CD14-positive monocyte (primary cell): ENCODE measurements around the gene CNOT10. TPM values are rescaled to one million over a fixed set of nuclear protein-coding genes. Genes with fewer than 3 reads are reported as not detected.

Experiments used
- DNase-seq, 3 donors: peaks; one replicate each; pipeline ENCODE4 v3.0.0-alpha.2; 2011 to 2022
- H2AFZ ChIP-seq: 2 replicates; pipeline ENCODE4 v1.6.0; 2012; ENCODE audit warnings: mild to moderate bottlenecking, low read depth, low read length, inconsistent platforms; ENCODE audit not compliant: insufficient read depth, poor library complexity, severe bottlenecking
- H3K27ac ChIP-seq, 2 donors: 1 replicate in 1 of 2; 2 replicates in 1 of 2; pipeline ENCODE4 v1.5.1; 2012 to 2013; ENCODE audit warnings: low read length in 2 of 2, control low read depth in 1 of 2, inconsistent platforms in 1 of 2, low read depth in 1 of 2, mild to moderate bottlenecking in 1 of 2
- H3K27me3 ChIP-seq, 2 donors: one replicate each; pipeline versions ENCODE4 v1.6.0 to v1.6.1; 2011 to 2013; ENCODE audit warnings: low read length in 2 of 2; ENCODE audit not compliant: control insufficient read depth in 2 of 2, insufficient read depth in 2 of 2
- H3K36me3 ChIP-seq, 2 donors: replicated peaks in 1 of 2; 1 replicate in 1 of 2; 2 replicates in 1 of 2; pipeline versions ENCODE4 v1.5.1 to v1.6.1; 2012 to 2013; ENCODE audit warnings: low read length in 2 of 2, control low read depth in 1 of 2, inconsistent platforms in 1 of 2, mild to moderate bottlenecking in 1 of 2; ENCODE audit not compliant: insufficient read depth in 2 of 2, control insufficient read depth in 1 of 2
- H3K4me1 ChIP-seq, 2 donors: 1 replicate in 1 of 2; 2 replicates in 1 of 2; pipeline versions ENCODE4 v1.5.1 to v1.6.1; 2012 to 2013; ENCODE audit warnings: low read length in 2 of 2, control low read depth in 1 of 2, inconsistent platforms in 1 of 2, mild to moderate bottlenecking in 1 of 2, moderate library complexity in 1 of 2; ENCODE audit not compliant: insufficient read depth in 2 of 2, control insufficient read depth in 1 of 2
- H3K4me2 ChIP-seq: replicated peaks from 2 replicates; pipeline ENCODE3; 2012; ENCODE audit warnings: low read length, moderate library complexity, mild to moderate bottlenecking; ENCODE audit not compliant: poor library complexity, severe bottlenecking; ENCODE audit errors: extremely low read depth
- H3K4me3 ChIP-seq, 3 experiments: fragments of 200-600 bp in 1 of 3; sonication (generic) in 1 of 3; replicated peaks in 1 of 3; 1 replicate in 2 of 3; 2 replicates in 1 of 3; pipeline ENCODE4 v1.5.1; 2011 to 2013; ENCODE audit warnings: low read length in 3 of 3, mild to moderate bottlenecking in 3 of 3, control low read depth in 2 of 3, low read depth in 2 of 3, inconsistent platforms in 1 of 3, moderate library complexity in 1 of 3
- H3K79me2 ChIP-seq: 2 replicates; pipeline ENCODE4 v1.6.0; 2012; ENCODE audit warnings: mild to moderate bottlenecking, control low read depth, inconsistent platforms, low read length, moderate library complexity; ENCODE audit not compliant: insufficient read depth
- H3K9ac ChIP-seq: 2 replicates; pipeline ENCODE4 v1.6.0; 2017; ENCODE audit warnings: low read length, mild to moderate bottlenecking; ENCODE audit not compliant: insufficient read depth, poor library complexity, severe bottlenecking
- H3K9me3 ChIP-seq, 2 donors: replicated peaks in 1 of 2; 1 replicate in 1 of 2; 2 replicates in 1 of 2; pipeline versions ENCODE4 v1.5.1 to v1.6.1; 2012 to 2013; ENCODE audit warnings: low read length in 2 of 2, control low read depth in 1 of 2; ENCODE audit not compliant: control insufficient read depth in 1 of 2, insufficient read depth in 1 of 2
- H4K20me1 ChIP-seq: 2 replicates; pipeline ENCODE4 v1.6.0; 2012; ENCODE audit warnings: mild to moderate bottlenecking, low read length, control low read depth, moderate library complexity; ENCODE audit not compliant: insufficient read depth
- H3K27ac Mint-ChIP-seq, 7 donors: one replicate each; pipeline ENCODE4 v1.8.0; 2020; ENCODE audit warnings: mild to moderate bottlenecking in 7 of 7, mixed read lengths in 7 of 7, moderate library complexity in 6 of 7, inconsistent platforms in 2 of 7
- H3K27me3 Mint-ChIP-seq, 3 donors: one replicate each; pipeline ENCODE4 v1.8.0; 2021 to 2022; ENCODE audit warnings: low read depth in 3 of 3, mild to moderate bottlenecking in 3 of 3, mixed read lengths in 3 of 3, moderate library complexity in 3 of 3, inconsistent platforms in 1 of 3
- H3K36me3 Mint-ChIP-seq, 2 donors: one replicate each; pipeline ENCODE4 v1.8.0; 2020; ENCODE audit warnings: mixed read lengths in 2 of 2, inconsistent platforms in 1 of 2, mild to moderate bottlenecking in 1 of 2
- H3K4me1 Mint-ChIP-seq: one replicate; pipeline ENCODE4 v1.8.0; 2020; ENCODE audit warnings: mild to moderate bottlenecking, mixed read lengths
- H3K4me3 Mint-ChIP-seq, 2 donors: one replicate each; pipeline ENCODE4 v1.8.0; 2020; ENCODE audit warnings: mild to moderate bottlenecking in 2 of 2, mixed read lengths in 2 of 2, moderate library complexity in 1 of 2
- H3K9me3 Mint-ChIP-seq, 7 donors: one replicate each; pipeline ENCODE4 v1.8.0; 2020 to 2022; ENCODE audit warnings: mixed read lengths in 7 of 7, mild to moderate bottlenecking in 6 of 7, moderate library complexity in 6 of 7, inconsistent platforms in 2 of 7
- WGBS: methylation state at CpG from one replicate; pipeline ENCODE4 v1.1.5; 2013; ENCODE audit warnings: missing lambda C conversion rate; ENCODE audit not compliant: insufficient coverage; 5-methylcytosine and 5-hydroxymethylcytosine counted together
- intact Hi-C, 2 donors: fragments of 100-400 bp; cut with micrococcal nuclease; formaldehyde crosslinking; loops; one replicate each; pipeline versions ENCODE4 v1.15.0 to v1.15.1; 2023
- polyA plus RNA-seq, 3 donors: library from polyadenylated mRNA; depleted of rRNA in 1 of 3; unstranded in 2 of 3; stranded (reverse) in 1 of 3; fragments of 300-500 nt in 2 of 3; fragments of >200 nt in 1 of 3; fragmentation: Illumina TruSeq in 2 of 3; gene quantifications; 1 replicate in 2 of 3; 2 replicates in 1 of 3; pipeline ENCODE4 v1.2.3, GENCODE V29; 2012 to 2021
- TF ChIP-seq, protein P1 (sequence below): fragments of 200-600 bp; IDR thresholded peaks from one replicate; pipeline ENCODE4 v1.8.0; 2022; ENCODE audit warnings: antibody characterized with exemption, mild to moderate bottlenecking

The CNOT10 gene
- polyA plus RNA-seq, 3 donors = 17.9 to 21.5 (median 19.6) TPM

DNA sequence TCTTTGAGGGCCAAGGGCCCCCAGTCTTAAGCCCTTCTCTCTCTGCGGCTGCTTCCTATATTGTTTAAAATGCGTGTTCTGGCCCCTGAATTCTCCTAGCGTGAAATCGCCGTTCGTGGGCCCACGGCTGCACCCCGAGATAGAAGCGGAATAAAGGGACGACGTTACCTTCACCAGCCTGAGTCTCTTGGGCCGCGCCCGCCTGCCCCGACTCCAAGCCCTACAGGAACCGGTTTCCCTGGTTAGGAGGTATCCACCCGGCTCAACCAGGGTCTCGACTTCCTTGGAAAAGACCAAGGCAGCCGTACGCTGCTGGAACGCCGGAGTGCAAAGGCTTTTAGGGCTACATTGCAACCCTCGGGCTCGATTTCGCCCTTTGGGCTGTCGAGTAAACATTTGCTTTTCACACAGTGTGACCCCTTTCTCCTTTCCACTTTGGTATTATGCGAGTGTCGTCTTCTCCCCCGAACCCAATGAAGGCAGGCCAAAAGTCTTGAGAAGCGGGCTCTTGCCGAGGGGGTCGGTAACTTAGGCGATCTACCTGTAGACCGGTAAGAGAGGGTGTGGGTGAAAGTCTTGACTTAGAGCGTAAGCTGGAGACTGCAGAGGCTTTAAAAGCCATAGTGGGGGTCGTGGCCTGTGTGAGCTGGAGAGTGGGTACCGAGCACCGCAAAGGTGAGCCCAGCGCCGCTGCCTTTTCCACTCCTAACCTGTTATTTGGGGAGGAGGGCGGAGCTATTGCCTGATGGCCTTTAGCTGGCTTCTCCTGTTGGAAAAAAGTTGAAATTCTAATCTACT lies 134.8 kb downstream of the CNOT10 start:
- peaks cover 13 to 14% of the 10 kb centered on the region in 2 donors for H3K36me3 Mint-ChIP-seq
- H3K9me3 Mint-ChIP-seq = peaks cover 0 to 23% (median 11%) of the 10 kb centered on the region in 7 donors
- Histone ChIP-seq H4K20me1 (no peaks in the 10 kb centered on the region), H3K9me3 (peaks cover 0 to 7% of the 10 kb centered on the region in 2 donors), H3K9ac (no peak overlapping the region), H3K36me3 (no peaks in the 10 kb centered on the region), H3K4me1 (peaks cover 28 to 47% of the 10 kb centered on the region in 2 donors), H3K79me2 (peaks cover 10% of the 10 kb centered on the region), H2AFZ (no peak overlapping the region), H3K4me3 (no peak overlapping the region), H3K27me3 (peaks cover 4 to 22% of the 10 kb centered on the region in 2 donors), H3K4me2 (no peak overlapping the region), H3K27ac (no peak overlapping the region)
- H3K27ac Mint-ChIP-seq = no peak overlapping the region
- TF ChIP-seq, protein P1, sequence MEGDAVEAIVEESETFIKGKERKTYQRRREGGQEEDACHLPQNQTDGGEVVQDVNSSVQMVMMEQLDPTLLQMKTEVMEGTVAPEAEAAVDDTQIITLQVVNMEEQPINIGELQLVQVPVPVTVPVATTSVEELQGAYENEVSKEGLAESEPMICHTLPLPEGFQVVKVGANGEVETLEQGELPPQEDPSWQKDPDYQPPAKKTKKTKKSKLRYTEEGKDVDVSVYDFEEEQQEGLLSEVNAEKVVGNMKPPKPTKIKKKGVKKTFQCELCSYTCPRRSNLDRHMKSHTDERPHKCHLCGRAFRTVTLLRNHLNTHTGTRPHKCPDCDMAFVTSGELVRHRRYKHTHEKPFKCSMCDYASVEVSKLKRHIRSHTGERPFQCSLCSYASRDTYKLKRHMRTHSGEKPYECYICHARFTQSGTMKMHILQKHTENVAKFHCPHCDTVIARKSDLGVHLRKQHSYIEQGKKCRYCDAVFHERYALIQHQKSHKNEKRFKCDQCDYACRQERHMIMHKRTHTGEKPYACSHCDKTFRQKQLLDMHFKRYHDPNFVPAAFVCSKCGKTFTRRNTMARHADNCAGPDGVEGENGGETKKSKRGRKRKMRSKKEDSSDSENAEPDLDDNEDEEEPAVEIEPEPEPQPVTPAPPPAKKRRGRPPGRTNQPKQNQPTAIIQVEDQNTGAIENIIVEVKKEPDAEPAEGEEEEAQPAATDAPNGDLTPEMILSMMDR = no peak
- WGBS = 98% methylated on average over 33 of the region's 41 CpGs
- intact Hi-C loops = no loop called here
- H3K4me1 Mint-ChIP-seq = peaks cover 36% of the 10 kb centered on the region
- H3K4me3 Mint-ChIP-seq = peak overlapping the region; percentile 75 to 94
- DNase-seq = no peak
- peaks cover 38 to 63% (median 43%) of the 10 kb centered on the region in 3 donors for H3K27me3 Mint-ChIP-seq

DNA sequence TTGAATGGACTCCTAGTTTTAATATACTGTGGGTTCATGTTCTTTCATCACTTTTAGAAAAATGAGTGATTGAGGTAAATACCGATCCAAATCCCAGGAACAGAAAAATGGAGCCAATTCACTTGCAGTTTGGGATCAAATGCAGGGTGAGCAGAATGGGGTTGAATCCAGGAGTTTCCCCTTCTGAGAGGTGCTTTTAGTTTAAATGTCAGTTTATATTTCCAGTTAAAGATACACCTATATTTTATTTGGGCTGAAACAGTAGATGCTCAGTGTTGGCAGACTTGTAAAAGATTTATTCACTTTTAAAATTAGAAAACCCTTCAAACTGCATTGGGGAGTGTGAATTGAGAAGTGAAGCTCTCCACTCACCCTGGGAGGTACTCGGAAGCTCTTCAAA lies 135.4 kb downstream of the CNOT10 start:
- intact Hi-C loops = no loop called here
- H3K36me3 ChIP-seq = no peaks in the 10 kb centered on the region
- H3K79me2 ChIP-seq = peaks cover 10% of the 10 kb centered on the region
- H4K20me1 ChIP-seq = no peaks in the 10 kb centered on the region
- Mint-ChIP-seq H3K4me3 (peak overlapping the region in 1 of 2 donors; percentile 79), H3K9me3 (peaks cover 0 to 23% (median 11%) of the 10 kb centered on the region in 7 donors), H3K27ac (no peak overlapping the region), H3K36me3 (peaks cover 13 to 14% of the 10 kb centered on the region in 2 donors), H3K4me1 (peaks cover 32% of the 10 kb centered on the region), H3K27me3 (peaks cover 38 to 60% (median 43%) of the 10 kb centered on the region in 3 donors)
- H3K4me1 ChIP-seq = peaks cover 22 to 40% of the 10 kb centered on the region in 2 donors
- H3K4me3 ChIP-seq = no peak overlapping the region
- DNase-seq = no peak
- no peak overlapping the region for H2AFZ ChIP-seq
- H3K27me3 ChIP-seq = peaks cover 4 to 22% of the 10 kb centered on the region in 2 donors
- no peak overlapping the region for H3K9ac ChIP-seq
- peaks cover 0 to 7% of the 10 kb centered on the region in 2 donors for H3K9me3 ChIP-seq
- WGBS = no CpG with 5 or more reads among the region's 2 CpGs
- TF ChIP-seq, protein P1 = no peak
- H3K4me2 ChIP-seq = no peak overlapping the region
- no peak overlapping the region for H3K27ac ChIP-seq
